ENCODE results near the gene DDX31. TPM values are rescaled to one million over a fixed set of nuclear protein-coding genes. Genes with fewer than 3 reads are reported as not detected.
A peak's percentile ranks its signal among the peaks of the same experiment; 100 is the strongest.
"Not testable (repeated sequence)": the region's sequence is repeated elsewhere in the genome, so short reads cannot be mapped to it uniquely, and the experiment has no call there.

The DDX31 gene
- total RNA-seq, 2 experiments from 2014 or later, result 10.2 to 10.5 TPM

DNA sequence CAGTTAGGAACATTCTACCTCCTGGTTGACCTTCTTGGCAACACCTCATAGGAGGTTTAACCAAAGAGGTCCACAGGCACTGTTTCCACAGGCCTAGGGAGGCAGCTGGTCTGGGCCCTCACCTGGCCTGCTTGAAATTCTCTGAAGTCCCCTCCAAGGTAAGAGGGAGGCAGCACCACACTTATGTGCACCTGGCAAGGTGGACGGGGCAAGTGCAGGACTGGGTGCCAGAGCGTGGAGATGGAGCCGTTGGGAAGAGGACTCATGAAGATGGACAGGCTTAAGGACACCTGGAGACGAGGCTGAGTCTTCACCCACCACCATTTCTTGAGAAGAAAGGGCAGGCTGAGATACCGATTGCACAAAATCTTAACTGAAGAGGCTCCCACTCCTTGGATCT, 94.0 kb downstream of the DDX31 start:
- Mint-ChIP-seq H3K9me3 (no peaks in the 10 kb centered on the region), H3K4me1 (no peaks in the 10 kb centered on the region), H3K27ac (no peak overlapping the region), H3K36me3 (ENCODE audit: low read depth) (no peaks in the 10 kb centered on the region), H3K27me3 (peaks cover 54% of the 10 kb centered on the region), H3K4me3 (no peak overlapping the region)
- CTCF ChIA-PET, result interaction anchor here (1.4 to 3.3 kb wide), 3 partner anchors 161 to 164 kb away, joined by 4 to 8 read pairs (median 6); no protein-coding TSS in a partner anchor
- no peak for DNase-seq
- POLR2A ChIA-PET, result no interaction called here

DNA sequence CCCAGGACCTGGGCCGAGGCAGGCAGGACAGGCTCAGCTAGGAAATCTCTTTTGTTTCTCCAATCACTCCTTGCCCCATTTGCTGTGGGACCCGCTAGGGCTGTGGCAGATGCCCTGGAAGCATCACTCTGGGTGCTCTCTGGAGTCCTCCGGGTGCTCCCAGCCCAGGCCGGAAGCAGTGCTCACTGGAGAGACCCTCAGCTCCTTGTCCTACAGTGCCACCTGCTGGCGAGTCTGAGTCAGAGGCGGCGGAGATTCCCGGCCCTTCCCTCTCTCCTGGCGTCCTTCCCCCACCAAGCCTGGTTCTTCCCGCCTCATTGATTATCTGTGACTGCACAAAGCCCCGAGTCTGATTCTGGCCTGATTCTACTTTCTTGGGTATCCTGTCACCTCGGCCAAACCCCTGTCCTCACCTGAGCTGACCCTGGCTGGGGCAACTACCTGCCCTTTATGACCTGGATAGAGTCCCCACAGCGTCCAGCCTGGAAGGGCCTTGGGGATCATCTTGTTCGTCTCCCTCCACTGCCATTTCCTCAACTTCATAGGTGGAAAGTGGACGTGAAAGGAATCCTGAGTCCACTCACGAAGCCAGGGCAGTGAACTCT, 94.7 kb downstream of the DDX31 start:
- POLR2A ChIA-PET, result no interaction called here
- CTCF ChIA-PET, result interaction anchor here (1.4 to 3.3 kb wide), 3 partner anchors 161 to 163 kb away, joined by 4 to 8 read pairs (median 6); no protein-coding TSS in a partner anchor
- Mint-ChIP-seq H3K27me3 (peaks cover 51% of the 10 kb centered on the region), H3K4me1 (no peaks in the 10 kb centered on the region), H3K36me3 (ENCODE audit: low read depth) (no peaks in the 10 kb centered on the region), H3K27ac (no peak overlapping the region), H3K4me3 (no peak overlapping the region), H3K9me3 (no peaks in the 10 kb centered on the region)
- DNase-seq, result peak; percentile 59

DNA sequence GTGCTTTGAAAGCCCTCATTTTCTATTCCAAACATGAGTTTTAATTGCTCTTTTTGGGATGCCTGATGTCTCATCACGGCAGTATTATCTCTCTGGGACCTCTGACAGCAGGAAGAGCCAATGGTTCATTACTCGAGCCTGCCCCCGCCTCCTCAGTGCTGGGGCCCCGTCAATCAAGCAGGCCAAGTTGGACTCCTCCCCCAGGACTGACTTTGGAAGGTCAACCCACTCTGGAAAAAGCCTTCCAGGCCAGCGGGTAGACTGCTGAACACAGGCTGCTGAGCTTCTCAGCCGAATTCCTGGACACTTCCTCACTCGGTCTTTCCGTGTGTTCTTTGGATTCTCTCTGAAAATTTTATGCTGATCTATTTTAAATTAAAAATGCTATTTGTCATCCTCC, 96.9 kb downstream of the DDX31 start:
- no peak for DNase-seq
- Mint-ChIP-seq H3K27me3 (peaks cover 32% of the 10 kb centered on the region), H3K27ac (no peak overlapping the region), H3K4me1 (no peaks in the 10 kb centered on the region), H3K36me3 (ENCODE audit: low read depth) (no peaks in the 10 kb centered on the region), H3K4me3 (no peak overlapping the region), H3K9me3 (no peaks in the 10 kb centered on the region)
- ChIA-PET CTCF (no interaction called here), POLR2A (no interaction called here)

GRCh38 chr9:132571806-132572600, 97.8 kb downstream of the DDX31 start:
- Mint-ChIP-seq H3K36me3 (ENCODE audit: low read depth) (no peaks in the 10 kb centered on the region), H3K9me3 (no peaks in the 10 kb centered on the region), H3K4me3 (no peak overlapping the region), H3K4me1 (no peaks in the 10 kb centered on the region), H3K27me3 (peaks cover 23% of the 10 kb centered on the region), H3K27ac (no peak overlapping the region)
- CTCF ChIA-PET, result interaction anchor here (0.6 kb wide), 1 partner anchor 1498 kb away, joined by 6 read pairs; no protein-coding TSS in a partner anchor
- DNase-seq, result no peak
- POLR2A ChIA-PET, result interaction anchor here (0.7 kb wide), 1 partner anchor 102 kb away, joined by 4 read pairs; no protein-coding TSS in a partner anchor

DNA sequence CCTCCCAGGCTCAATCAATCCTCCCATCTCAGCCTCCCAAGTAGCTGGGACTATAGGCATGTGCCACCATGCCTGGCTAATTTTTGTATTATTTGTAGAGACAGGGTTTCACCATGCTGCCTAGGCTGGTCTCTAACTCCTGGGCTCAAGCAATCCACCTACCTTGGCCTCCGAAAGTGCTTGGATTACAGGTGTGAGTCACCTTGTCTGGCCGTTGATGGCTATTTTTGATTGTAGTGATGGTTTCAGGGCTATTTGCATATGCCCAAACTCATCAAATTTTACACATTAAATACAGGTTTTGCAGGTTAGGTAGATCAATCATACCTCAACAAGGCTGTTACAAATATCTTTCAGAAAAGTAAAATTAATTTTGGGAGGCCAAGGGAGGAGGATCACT, 101.0 kb downstream of the DDX31 start:
- H3K36me3 Mint-ChIP-seq (ENCODE audit: low read depth); CTCF ChIA-PET; H3K4me3 Mint-ChIP-seq; H3K27me3 Mint-ChIP-seq; H3K4me1 Mint-ChIP-seq; H3K27ac Mint-ChIP-seq; H3K9me3 Mint-ChIP-seq; POLR2A ChIA-PET; DNase-seq: not testable (repeated sequence)

GRCh38 chr9:132564526-132564925, 105.3 kb downstream of the DDX31 start:
- H3K4me1 Mint-ChIP-seq, result peaks cover 2% of the 10 kb centered on the region
- H3K36me3 Mint-ChIP-seq (ENCODE audit: low read depth), result peaks cover 2% of the 10 kb centered on the region
- ChIA-PET CTCF (interaction anchor here (0.6 kb wide), 1 partner anchor 158 kb away, joined by 4 read pairs; no protein-coding TSS in a partner anchor), POLR2A (no interaction called here)
- H3K27ac Mint-ChIP-seq, result no peak overlapping the region
- H3K27me3 Mint-ChIP-seq, result peaks cover 23% of the 10 kb centered on the region
- DNase-seq, result no peak
- no peak overlapping the region for H3K4me3 Mint-ChIP-seq
- peaks cover 2% of the 10 kb centered on the region for H3K9me3 Mint-ChIP-seq

DNA sequence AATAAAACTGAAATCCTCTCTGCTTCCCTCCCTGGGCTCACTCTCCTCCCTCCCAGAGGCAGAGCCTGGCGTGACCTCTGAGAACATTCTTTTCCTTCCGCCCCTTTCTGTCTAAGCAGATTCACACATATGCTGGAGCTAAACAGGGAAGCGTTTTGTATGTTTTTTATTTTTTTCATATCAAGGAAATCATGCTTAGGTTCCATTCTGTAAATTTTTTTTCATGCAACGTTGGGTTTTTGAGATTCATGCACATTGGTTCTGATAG, 107.5 kb downstream of the DDX31 start:
- ChIA-PET CTCF (no interaction called here), POLR2A (no interaction called here)
- H3K36me3 Mint-ChIP-seq (ENCODE audit: low read depth), result peaks cover 2% of the 10 kb centered on the region
- H3K27me3 Mint-ChIP-seq, result peaks cover 30% of the 10 kb centered on the region
- DNase-seq, result no peak
- no peak overlapping the region for H3K27ac Mint-ChIP-seq
- no peak overlapping the region for H3K4me3 Mint-ChIP-seq
- peaks cover 5% of the 10 kb centered on the region for H3K9me3 Mint-ChIP-seq
- H3K4me1 Mint-ChIP-seq, result peaks cover 2% of the 10 kb centered on the region

DNA sequence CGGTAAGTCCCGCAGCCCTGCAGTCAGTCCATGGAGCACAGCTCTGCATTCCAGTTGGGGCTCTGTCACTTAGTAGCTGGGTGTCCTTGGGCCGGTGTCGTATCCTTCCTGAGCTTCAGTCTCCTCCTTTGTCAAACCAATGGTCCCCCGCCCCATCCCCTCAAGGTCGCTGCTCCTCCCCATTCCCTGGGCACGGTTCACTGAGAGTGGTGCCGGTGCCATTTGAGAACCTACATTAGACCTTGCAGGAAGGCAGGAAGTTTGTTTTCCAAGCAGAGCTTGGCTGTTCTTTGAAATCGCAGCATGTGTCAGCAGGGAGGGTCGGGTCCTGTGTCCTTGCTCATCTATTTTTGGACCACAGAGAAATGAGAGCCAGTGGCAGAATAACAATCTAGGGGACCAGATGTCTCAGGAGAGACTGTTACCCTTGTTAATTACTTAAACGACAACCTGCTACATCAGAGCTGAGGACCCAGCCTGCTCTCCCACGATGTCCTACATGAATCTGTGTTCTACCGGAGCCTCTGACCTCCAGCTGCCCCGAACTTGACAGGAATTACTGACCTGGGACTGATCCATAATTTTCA, 109.1 kb downstream of the DDX31 start:
- POLR2A ChIA-PET, result no interaction called here
- CTCF ChIA-PET, result interaction anchor here (0.7 kb wide), 1 partner anchor 394 kb away, joined by 3 read pairs; no protein-coding TSS in a partner anchor
- Mint-ChIP-seq H3K27me3 (peaks cover 31% of the 10 kb centered on the region), H3K9me3 (peaks cover 5% of the 10 kb centered on the region), H3K4me1 (peaks cover 2% of the 10 kb centered on the region), H3K4me3 (no peak overlapping the region), H3K27ac (no peak overlapping the region), H3K36me3 (ENCODE audit: low read depth) (peaks cover 2% of the 10 kb centered on the region)
- DNase-seq, result no peak

- no peak for DNase-seq
- peaks cover 37% of the 10 kb centered on the region for H3K27me3 Mint-ChIP-seq
- H3K4me3 Mint-ChIP-seq, result no peak overlapping the region
- H3K27ac Mint-ChIP-seq, result no peak overlapping the region
- CTCF ChIA-PET, result no interaction called here
- peaks cover 2% of the 10 kb centered on the region for H3K36me3 Mint-ChIP-seq (ENCODE audit: low read depth)
- peaks cover 5% of the 10 kb centered on the region for H3K9me3 Mint-ChIP-seq
- POLR2A ChIA-PET, result no interaction called here
- peaks cover 2% of the 10 kb centered on the region for H3K4me1 Mint-ChIP-seq
Measured at GRCh38 chr9:132559711-132560110, 110.1 kb downstream of the DDX31 start.

DNA sequence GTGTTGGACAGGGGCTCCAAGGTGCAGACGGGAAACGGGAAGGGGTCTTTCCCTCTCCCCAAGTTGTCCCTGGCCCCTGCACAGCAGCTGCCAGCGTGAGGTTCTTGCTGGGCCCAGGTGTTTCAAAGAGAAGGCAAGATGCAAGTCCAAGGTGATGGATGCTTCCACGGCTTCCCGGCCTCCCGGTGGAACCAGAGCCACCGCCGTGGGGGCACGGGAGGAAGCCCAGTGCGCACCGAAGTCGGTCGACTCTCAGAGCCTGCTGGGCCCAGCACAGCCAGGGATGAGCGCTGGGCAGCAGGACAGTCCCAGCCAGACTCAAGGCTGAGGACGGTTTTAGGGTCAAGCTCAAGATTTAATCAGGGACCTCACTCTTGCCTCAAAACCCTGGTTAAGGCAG, 112.6 kb downstream of the DDX31 start:
- Mint-ChIP-seq H3K9me3 (peaks cover 5% of the 10 kb centered on the region), H3K4me3 (no peak overlapping the region), H3K27me3 (peaks cover 28% of the 10 kb centered on the region), H3K4me1 (peaks cover 2% of the 10 kb centered on the region), H3K36me3 (ENCODE audit: low read depth) (peaks cover 2% of the 10 kb centered on the region), H3K27ac (no peak overlapping the region)
- ChIA-PET POLR2A (no interaction called here), CTCF (no interaction called here)
- DNase-seq, result no peak

- peaks cover 2% of the 10 kb centered on the region for H3K36me3 Mint-ChIP-seq (ENCODE audit: low read depth)
- H3K4me3 Mint-ChIP-seq, result no peak overlapping the region
- CTCF ChIA-PET, result no interaction called here
- peaks cover 5% of the 10 kb centered on the region for H3K9me3 Mint-ChIP-seq
- peaks cover 2% of the 10 kb centered on the region for H3K4me1 Mint-ChIP-seq
- DNase-seq, result no peak
- H3K27me3 Mint-ChIP-seq, result peaks cover 24% of the 10 kb centered on the region
- no peak overlapping the region for H3K27ac Mint-ChIP-seq
- POLR2A ChIA-PET, result no interaction called here
Measured at GRCh38 chr9:132556714-132557113, 113.1 kb downstream of the DDX31 start.

DNA sequence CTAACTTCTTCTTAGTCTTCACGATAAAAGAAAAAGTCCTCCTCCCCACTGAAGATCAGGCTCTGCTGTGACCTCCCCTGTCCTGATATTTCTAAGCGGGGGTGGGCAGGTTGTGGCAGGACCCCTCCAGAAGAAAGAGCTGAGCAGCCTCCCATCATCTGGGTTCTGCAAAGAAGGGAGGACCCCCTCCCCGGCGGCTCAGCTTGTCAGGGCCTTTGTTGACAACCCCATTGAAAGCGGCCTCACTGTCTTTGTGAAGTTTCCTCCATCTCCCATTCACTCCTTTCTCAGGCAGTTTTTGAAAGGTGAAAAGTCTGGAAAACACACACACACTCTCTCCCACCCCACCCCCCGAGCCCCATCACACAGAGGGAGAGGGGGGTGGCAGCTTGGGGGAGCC, 113.5 kb downstream of the DDX31 start:
- Mint-ChIP-seq H3K4me3 (no peak overlapping the region), H3K4me1 (peaks cover 2% of the 10 kb centered on the region), H3K9me3 (peaks cover 5% of the 10 kb centered on the region), H3K36me3 (ENCODE audit: low read depth) (peaks cover 2% of the 10 kb centered on the region), H3K27me3 (peaks cover 24% of the 10 kb centered on the region), H3K27ac (no peak overlapping the region)
- CTCF ChIA-PET, result no interaction called here
- no peak for DNase-seq
- POLR2A ChIA-PET, result no interaction called here

DNA sequence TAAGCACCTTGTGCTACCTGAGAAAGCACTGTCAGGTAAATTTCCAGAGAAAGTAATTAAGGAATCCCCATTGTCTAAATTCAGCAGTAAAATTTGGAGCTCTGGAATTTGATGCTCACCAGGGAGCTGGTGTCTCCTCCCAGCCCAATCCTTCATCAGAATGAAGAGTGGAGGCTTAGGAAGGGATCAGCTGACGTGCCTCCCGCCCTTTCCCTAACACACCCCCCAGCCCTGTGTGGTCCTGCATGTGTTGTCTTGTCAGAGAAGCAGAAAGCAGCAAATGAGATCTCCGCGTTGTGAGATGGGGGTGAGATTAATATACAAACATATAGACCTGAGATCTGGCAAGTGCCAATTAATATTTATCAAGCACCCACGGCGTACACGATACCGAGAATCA, 114.3 kb downstream of the DDX31 start:
- DNase-seq, result no peak
- Mint-ChIP-seq H3K36me3 (ENCODE audit: low read depth) (peaks cover 1% of the 10 kb centered on the region), H3K27me3 (peaks cover 22% of the 10 kb centered on the region), H3K4me3 (no peak overlapping the region), H3K9me3 (peaks cover 5% of the 10 kb centered on the region), H3K27ac (no peak overlapping the region), H3K4me1 (peaks cover under 1% of the 10 kb centered on the region)
- CTCF ChIA-PET, result no interaction called here
- POLR2A ChIA-PET, result no interaction called here

DNA sequence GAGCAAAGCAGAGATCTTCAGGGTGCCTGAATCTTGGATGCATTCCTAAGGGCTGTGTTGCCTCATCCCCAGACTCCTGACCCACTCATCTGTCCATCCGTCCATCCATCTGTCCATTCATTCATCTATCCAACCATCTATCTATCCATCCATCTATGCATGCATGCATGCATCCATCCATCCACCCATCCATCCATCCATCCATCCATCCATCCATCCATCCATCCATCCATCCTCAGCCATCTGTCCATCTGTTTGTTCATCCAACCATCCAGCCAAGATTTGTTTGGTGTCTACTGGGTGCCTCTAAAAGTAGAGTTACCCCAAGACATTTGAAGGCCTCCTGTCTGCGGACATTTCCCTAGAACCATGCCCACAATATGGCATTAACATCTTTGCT, 115.0 kb downstream of the DDX31 start:
- H3K27ac Mint-ChIP-seq, result no peak overlapping the region
- CTCF ChIA-PET, result no interaction called here

More for the DNA sequence above, 115.0 kb downstream of the DDX31 start:
- POLR2A ChIA-PET, result no interaction called here
- Mint-ChIP-seq H3K9me3 (peaks cover 5% of the 10 kb centered on the region), H3K4me1 (no peaks in the 10 kb centered on the region), H3K36me3 (ENCODE audit: low read depth) (no peaks in the 10 kb centered on the region), H3K4me3 (no peak overlapping the region), H3K27me3 (peaks cover 22% of the 10 kb centered on the region)
- DNase-seq, result no peak
